Stomach (tissue), 4 donors: ENCODE measurements around the gene LDB3.

Experiments used
- CTCF ChIP-seq, 7 experiments: fragments of 450-650 bp in 4 of 7; fragments of 200-600 bp in 3 of 7; sonication (generic) in 3 of 7; IDR thresholded peaks; one replicate each; pipeline ENCODE4 v1.5.1; 2016 to 2019; ENCODE audit warnings: antibody characterized with exemption in 7 of 7, control low read depth in 2 of 7, mild to moderate bottlenecking in 1 of 7
- EP300 ChIP-seq: sonication (generic); formaldehyde crosslinking; IDR thresholded peaks from one replicate; pipeline ENCODE4 v1.6.1; 2017; ENCODE audit warnings: antibody characterized with exemption
- POLR2A ChIP-seq, 4 donors: fragments of 450-650 bp; IDR thresholded peaks; one replicate each; pipeline ENCODE4 v1.6.1; 2016; ENCODE audit warnings: antibody characterized with exemption in 4 of 4, control low read depth in 2 of 4, mild to moderate bottlenecking in 1 of 4, moderate library complexity in 1 of 4
- POLR2AphosphoS5 ChIP-seq, 3 donors: sonication (generic); formaldehyde crosslinking; IDR thresholded peaks; one replicate each; pipeline ENCODE4 v1.6.1; 2016; ENCODE audit warnings: antibody characterized with exemption in 3 of 3

DNA sequence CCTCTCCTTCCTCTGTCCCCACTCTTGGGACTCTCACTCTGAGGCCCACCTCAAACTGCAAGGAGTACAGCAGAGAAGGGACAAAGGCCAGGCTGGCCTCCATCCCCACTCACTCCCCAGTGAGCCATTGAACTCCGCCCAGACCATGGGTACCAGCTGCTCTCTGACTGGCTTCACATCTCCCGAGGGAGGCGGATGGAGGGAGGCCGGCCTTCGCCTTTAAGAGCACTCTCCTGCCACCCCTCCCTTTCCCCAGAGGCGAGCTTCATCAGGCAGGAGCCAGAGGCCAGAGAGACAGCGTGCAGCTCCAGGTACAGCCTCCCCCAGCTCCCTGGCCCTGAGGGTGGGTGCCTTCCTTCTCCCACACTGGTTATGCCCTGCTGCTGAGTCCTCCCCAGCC lies 1.8 kb upstream of the LDB3 start:
- TF ChIP-seq CTCF (IDR thresholded peaks at IDR 0.05) (no peak), POLR2A (IDR thresholded peaks at IDR 0.05) (no peak), EP300 (no peak), POLR2AphosphoS5 (IDR thresholded peaks at IDR 0.05) (no peak)
